NCI-H128 (cell line): Measurements from ENCODE around the gene APLNR.

Experiments
- DNase-seq: peaks from one replicate; lab custom pipeline; 2025; ENCODE audit not compliant: unreplicated experiment; lab: John Stamatoyannopoulos, UW

Gene APLNR

DNA sequence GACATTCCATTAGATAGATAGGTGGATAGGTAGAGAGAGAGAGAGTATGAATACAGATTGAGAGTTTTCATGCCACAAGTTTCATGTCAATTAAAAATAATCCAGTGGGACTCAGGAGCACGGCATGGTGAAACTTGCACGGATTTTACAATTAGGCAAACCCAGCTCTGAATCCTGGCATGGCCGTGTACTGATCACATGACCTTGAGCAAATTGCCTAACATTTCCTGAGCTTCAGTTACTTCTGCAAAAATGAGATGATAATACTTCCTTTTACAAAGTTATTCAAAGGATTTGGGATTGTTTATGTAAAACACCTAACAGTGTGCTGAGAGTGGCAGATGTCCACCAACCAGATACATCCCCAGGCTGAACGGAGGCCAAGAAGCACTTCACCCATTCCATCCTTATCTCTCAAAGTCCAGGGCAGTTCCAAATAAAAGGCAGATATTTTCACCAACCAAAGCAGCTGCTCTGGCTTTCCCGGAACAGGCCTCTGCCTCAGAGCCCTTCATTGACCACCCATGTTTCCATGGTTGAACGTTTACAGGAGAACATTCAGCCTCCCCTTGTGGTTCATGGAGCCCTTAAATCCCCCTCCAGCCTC lies 17.9 kb downstream of the APLNR start:
- DNase-seq: no peak

DNA sequence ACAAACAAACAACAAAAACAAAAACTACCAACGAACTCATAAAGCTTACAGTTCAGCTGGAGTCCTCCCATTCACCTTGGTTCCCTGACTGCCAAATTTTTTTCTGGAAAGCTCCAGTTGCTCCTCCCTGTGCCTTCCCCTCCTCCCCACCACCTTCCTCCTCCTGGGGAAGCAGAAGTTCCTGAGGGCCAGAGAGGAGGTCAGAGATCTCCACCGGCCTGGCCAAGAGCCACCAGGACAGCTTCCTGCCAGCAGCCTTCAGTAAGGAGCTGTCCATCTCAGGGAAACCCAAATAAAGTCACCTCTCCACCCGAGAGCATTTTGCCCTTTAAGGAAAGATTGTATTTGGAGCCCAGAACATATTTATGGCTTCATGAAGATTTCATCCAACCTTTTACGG lies 20.0 kb downstream of the APLNR start:
- no peak for DNase-seq

DNA sequence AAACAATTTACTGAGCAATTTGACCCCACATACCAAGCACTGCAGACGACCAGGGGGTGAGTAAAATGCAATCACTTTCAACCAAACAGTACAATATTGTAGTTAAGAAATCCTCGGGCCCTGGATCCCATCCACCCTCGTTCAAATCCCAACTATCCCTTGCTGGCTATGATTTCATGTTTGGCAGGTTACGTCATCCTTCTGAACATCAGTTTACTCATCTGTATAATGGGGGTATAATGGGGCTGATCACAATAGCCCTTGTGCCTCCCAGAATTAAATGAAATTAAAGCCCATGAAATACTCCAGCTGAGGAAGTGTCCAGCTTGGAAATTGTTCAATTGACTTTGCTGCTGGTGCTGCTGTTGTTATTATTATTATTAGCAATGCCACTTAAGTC lies 20.6 kb downstream of the APLNR start:
- DNase-seq: no peak

DNA sequence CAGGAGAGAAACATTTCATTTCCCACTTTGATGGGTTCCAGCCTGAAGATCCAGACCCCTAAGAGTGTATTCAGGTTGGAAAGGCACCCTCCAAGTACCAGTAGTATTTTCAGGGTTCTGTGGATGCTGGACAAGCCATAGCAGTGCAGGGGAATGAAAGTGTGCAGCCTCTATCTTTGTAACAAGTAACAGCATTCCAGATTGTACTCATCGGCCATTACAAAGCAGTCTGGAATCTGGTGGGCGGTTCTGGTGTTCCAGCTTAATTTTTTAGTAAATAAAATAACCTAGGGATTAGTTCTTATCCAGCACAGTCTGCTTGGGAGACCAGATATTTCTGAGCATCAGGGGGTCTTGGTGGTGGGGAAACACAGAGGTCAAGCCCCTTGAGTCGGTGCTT lies 22.6 kb downstream of the APLNR start:
- DNase-seq: no peak

DNA sequence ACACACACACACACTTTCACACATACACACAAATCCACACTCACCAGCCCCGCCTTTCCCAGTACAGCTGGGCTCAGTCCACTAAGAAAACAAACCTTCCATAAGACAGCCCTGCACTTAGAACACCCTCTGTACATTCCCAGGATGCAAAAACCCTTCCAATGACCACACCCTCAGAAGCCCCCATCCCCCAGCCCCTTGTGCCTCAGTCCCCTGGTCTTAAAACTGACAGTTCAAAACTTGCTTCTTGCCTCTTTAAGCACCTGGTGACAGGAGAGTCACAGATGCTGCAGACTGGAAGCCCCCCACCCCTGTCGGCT lies 23.0 kb downstream of the APLNR start:
- no peak for DNase-seq

DNA sequence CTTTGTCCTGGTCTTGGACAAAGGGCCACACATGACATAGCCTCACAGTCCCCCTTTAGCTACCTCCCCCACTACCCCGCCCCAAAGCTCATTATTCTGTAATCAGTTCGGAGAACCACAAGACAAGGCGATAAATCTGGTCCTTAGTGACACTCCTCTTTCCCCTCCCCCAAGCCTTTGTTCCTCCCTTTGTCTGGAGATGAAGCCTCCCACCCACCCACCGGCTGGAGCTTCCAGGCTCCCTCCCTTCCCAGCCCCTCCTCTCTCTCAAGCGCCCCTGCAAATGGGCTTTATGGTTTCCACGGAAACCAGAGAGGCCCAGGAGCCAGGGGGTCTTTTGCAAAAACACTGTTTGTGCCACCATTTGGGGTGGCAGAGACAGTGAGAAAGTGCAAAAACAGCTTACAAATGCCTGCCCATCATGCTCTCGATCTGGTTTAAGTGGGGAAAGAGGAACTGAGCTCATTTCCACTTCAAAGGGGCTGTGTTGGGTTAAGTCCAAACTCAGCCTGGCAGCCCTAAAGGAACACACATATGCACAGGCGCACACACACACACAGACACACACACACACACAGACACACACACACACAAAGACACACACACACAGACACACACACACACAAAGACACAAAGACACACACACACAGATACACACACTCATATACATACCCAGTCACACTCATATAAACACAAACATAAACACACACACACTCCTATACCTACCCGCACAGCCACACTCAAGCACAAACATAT lies 23.5 kb downstream of the APLNR start:
- no peak for DNase-seq

DNA sequence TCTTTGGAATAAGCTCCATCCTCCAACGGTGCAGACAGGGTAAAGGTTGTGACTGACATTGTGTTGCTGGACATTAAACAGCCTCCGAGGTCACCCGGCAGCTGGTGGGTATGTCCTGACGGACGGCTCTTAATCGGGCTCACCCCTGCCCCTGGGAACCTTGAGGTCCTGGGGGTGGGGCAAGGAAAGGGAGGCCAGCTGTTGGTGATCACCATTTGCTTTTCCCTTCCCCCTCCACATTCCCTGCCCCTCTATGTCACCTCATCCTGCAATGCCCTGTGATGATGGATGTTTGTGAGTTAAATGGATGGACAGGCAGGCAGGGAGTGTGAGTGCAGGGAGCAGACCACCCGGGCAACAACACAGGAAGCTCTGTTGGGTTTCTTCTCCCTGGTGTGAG lies 26.3 kb downstream of the APLNR start:
- DNase-seq: no peak

DNA sequence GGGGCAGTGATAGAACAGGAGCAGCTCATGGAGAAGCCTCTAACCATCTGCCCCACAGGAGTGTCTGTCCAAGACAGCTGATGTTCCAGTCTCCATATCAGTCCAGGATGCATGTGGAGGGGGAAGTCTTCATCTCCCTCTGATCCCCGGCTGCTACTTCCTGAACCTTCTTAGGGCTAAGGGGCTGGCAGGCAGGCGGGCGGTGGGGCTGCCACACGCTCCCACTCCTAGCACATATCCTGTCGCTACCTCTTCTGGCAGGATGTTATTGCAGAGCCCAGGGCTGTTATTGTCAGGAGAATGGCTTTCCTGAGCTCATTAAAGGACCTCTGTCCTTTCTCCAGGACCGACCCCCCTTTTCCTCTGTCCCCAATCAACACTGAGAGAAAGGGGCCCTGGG lies 29.9 kb downstream of the APLNR start:
- DNase-seq: no peak

DNA sequence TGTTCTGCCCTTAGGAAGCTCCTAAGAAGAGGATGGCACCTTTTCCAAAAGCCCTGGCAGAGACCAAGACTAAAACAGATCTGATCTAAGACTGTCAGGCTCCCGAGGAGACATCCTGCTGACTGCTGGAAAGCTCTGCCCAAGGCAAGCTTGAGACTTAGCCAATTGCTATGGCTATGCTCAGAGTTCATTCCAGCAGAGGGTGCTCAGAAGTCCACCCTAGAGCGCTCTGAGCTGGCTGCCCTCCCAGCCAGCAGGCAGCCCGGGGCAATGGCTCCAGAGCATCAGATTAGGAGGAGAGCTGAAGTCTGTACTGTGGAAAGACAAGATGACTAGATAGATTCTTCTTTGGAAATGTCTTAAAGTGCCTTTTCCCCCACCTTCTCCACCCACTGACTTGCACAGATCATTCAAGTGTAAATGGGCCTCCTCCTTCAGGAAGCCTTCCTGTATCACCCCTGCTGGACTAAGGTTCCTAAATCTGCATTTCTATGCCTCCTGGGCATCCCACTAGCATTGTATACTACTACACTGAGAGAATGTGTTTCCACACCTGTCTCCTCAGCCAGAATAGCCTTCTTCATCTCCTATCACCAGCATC lies 31.9 kb downstream of the APLNR start:
- no peak for DNase-seq

DNA sequence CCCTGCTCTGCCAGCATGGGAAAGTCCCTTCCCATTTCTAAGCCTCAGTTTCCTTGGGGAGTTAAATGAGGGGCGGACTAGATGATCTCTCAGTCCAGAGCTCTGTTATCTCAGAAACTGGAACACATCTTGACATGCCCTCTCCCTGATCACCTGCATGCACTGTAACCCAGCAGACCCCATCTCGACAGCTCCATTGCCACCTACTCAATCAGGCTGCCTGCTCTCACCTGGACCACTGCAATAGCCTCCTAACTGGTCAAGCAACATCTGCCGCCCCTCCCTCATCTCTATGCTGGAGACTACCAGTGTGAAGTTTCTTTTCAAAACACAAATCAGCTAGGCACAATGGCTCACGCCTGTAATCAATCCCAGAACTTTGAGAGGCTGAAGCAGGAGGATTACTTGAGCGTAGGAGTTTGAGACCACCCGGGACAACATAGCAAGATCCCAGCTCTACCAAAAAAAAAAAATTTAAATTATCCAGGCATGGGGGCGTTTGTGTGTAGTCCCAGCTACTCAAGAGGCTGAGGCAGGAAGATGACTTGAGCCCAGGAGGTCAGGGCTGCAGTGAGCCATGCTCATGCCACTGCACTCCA lies 33.1 kb downstream of the APLNR start:
- DNase-seq: no peak

DNA sequence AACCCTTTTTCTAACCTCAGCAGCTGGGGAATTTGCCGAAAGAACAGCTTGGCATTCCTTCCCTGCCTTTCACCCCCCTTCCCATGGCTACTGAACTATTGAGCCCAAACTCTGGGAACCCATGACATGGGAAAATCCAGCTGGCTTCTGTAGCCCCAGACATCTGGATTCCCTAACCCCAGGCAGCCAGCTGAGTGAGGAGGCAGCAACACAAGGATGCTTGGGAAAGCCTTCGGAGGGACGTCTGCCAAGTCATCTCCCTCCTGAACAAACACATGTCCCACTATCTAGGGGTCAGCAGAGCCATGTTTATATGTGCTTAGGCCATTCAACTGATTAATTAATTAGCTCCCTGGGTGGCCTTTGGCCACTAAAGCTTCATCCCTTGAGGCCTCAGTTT lies 33.7 kb downstream of the APLNR start:
- DNase-seq: no peak

DNA sequence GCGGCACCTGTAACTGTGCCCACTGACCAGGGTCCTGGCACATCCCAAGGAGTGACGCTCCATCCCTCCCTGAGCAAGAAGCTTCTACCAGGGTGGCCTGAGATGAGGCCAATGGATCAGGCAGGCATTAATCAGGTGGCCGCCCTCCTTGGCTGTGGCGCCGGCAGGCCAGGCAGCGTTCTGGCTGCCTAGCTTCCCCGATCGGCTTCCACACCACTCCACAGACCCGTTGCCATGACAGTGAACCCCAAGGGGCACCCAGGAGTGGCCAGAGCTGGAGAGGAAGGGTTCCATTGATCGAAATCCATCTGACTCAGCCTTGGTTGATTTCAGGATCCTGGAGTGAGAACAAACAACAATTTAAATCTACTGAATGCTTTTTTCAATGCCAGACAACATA lies 34.8 kb downstream of the APLNR start:
- peak; percentile 69 for DNase-seq

DNA sequence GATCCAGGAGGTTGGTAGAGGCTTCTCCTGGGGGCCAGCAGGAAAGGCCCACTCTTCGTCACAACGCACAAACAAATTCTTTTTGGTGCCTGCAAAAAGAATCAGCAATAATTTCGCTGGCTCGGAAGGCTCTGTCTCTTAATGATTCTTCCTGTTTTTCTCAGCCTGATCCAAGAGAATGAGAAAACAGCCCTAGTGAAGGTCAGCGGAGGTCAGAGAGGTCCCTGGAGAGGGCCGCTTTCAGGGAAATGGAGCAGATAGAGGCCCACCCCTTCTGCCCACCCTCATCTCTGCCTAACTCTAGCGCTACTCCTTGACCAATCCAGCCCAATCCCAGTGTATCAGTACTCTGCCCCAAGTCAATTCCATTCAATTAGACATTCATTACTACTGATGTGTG lies 36.1 kb downstream of the APLNR start:
- no peak for DNase-seq

DNA sequence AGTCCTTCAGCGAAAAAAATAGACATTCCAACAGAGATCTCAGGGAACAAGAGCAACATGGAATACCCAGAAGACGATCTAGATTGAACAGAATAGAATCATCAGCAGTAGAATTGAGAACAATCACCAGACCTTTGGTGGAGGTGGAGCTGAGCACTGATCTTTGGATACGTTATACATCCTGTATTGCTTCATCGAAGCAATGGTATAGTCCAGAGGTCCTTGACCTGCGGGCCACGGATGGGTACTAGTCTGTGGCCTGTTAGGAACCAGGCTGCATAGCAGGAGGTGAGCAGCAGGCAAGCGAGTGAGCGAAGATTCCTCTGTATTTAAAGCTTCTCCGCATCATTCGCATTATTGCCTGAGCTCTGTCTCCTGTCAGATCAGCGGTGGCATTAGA lies 37.7 kb downstream of the APLNR start:
- DNase-seq: no peak

DNA sequence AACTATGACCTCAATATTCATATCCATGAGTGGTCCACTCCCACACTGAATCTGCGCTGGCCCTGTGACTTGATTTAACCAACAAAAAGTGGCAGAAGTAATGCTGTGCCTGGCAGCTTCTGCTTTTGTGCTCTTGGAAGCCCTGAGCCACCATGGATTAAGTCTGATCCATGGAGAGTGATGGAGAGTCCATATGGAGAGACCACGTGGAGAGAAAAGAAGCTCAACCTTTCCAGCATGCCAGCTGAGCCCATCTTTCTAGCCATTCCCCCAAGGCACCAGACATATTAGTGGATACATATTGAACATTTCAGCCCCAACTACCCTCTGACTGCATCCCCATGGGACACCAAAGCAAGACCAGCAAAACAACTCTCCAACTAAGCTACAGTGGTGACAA lies 39.3 kb downstream of the APLNR start:
- no peak for DNase-seq

DNA sequence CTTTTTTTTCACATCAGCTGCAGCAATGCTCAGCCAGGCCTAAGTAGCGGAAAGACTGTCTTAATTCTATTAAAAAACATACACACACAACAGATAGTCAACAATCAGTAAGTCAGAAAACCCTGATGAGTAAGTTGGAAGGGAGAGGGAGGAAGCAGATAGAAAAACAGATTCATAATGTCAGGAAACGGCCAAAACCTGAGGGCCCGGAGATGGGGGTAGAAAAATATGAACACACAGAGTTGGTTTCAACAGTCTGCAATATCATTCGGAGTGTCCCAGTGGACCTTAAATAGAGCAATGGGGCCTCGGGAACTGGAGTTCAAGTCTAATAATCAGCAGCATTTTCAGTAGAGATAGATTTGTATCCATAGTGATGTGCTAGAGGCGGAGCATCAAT lies 40.5 kb downstream of the APLNR start:
- no peak for DNase-seq

DNA sequence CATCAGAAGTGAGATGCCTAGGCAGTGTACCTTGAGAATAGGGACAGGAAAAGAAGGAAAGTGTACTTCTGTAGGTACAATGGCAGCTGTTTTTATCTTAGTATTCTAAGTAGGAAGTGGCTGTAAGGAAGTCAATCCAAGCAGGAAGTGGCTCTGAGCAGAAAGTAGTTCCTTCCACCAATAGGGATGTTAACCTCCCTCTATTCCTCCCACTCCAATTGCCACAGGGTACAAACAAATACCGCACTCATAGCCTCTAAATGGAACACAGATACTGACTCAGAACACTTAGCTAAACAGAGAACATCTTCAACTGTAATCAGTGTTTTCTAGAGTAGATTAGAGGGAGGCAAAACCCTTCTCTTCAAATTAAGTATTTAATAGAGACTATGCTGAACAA lies 44.7 kb downstream of the APLNR start:
- no peak for DNase-seq

DNA sequence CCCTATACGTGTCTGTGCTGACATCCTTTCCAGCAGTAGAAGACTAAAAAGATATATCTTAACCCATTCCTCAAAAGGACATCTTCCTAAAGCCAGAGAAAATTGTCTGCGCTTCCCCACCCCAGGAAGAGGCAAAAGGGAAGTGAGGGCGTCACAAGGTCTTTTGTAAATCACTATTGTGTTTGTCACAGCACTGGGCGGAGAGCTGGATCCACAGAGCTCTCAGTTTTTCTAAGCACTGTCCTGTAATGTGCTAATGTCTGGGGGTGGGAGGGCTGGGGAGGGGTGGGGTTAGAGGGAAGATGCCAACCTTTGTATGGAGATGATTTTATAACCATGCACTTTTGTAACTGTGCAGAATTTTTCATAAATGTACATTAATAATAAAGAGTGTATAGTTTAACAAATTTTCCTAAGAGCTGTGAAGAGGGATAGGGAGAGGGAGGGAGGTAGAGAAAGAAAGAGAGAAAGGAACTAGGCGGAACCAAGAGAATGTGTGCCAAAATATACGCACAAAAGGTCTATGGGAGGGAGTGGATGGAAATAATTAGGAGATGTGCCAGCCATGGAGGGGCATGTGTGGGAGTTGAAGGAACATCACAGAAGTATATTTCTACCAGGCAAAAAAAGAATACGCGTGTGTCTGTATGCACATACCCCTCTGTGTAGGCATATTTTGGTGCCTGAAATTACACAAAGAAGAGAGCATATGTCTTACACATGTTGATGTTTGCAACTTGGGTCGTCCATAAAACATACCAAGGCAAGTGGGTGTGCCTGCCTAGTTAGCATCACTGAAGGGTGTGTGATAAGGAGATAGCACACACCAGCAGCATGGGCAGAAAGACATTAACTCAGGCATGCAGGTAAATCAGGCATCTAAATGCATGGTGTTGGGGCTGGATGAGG lies 45.5 kb downstream of the APLNR start:
- DNase-seq: no peak

DNA sequence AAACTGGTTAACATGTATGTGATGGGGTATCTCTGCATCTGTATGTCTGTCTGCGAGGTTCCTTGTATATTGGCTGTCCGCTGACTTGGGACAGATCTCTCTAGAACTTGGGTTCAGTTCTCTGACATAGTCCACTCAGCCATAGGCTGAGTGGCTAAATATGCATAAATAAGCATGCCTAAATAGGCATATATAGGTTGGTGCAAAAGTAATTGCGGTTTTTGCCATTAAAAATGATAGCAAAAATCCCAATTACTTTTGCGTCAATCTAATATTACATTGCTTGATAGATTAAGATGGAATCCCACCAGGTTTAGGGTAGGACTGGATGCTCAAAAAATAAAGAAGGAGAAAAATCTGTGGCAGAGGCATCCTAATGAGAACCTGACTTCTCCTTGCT lies 46.5 kb downstream of the APLNR start:
- DNase-seq: no peak
